ENCODE measurements around the gene DENND1A. TPM values are rescaled to one million over a fixed set of nuclear protein-coding genes. Genes with fewer than 3 reads are reported as not detected.

Gene DENND1A
- total RNA-seq, 6 experiments from 2014 or later = 13.9 to 22.6 (median 16.3) TPM

DNA sequence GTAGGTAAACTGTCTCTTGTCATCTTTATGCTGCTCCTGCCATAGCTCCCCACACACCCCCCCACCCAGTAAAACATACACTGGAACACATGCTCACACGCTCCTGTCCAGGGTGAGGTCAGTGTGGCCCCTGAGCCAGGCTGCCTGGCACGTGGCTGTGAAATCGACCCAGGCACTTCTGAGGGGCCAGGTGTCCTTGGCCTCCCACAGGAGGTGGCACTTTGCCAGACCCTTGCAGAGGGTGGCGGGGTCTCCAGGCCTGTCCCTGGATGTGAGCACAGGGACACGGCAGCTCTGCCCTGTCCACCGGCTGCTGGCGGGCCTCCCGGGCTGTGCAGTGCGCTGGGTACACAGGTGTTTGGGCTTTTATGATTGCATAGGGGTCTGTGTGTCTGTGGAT, 583.9 kb downstream of the DENND1A start:
- ATAC-seq (no peak), DNase-seq (no peak)
- no peaks in the 10 kb centered on the region for H3K36me3 ChIP-seq
- peaks cover 0 to 3% (median 0%) of the 10 kb centered on the region in 4 donors for H3K4me1 ChIP-seq
- intact Hi-C loops (cut with DNase I) = loop anchor here (10.0 kb wide), 2 partner anchors 241 to 261 kb away; no protein-coding TSS in a partner anchor
- no peaks in the 10 kb centered on the region for H3K27me3 ChIP-seq
- no CpG with 5 or more reads among the region's 9 CpGs for WGBS (ENCODE audit: insufficient coverage, low coverage, low lambda C conversion rate, missing lambda C conversion rate)
- no peak overlapping the region for H3K4me3 ChIP-seq
- H3K27ac ChIP-seq = no peak overlapping the region
- H3K9me3 ChIP-seq = no peaks in the 10 kb centered on the region
- no peak for TF ChIP-seq CTCF (IDR thresholded peaks at IDR 0.05)
- TF ChIP-seq POLR2A (IDR thresholded peaks at IDR 0.05) = no peak

- Histone ChIP-seq H3K4me1 (peaks cover 0 to 3% (median 0%) of the 10 kb centered on the region in 4 donors), H3K27me3 (no peaks in the 10 kb centered on the region), H3K4me3 (no peak overlapping the region), H3K9me3 (no peaks in the 10 kb centered on the region), H3K36me3 (no peaks in the 10 kb centered on the region), H3K27ac (no peak overlapping the region)
- TF ChIP-seq CTCF (IDR thresholded peaks at IDR 0.05) = no peak
- TF ChIP-seq POLR2A (IDR thresholded peaks at IDR 0.05) = no peak
- ATAC-seq = no peak
- 57% methylated on average over 5 of the region's 6 CpGs for WGBS (ENCODE audit: insufficient coverage, low coverage, low lambda C conversion rate, missing lambda C conversion rate)
- intact Hi-C loops (cut with DNase I) = loop anchor here (10.0 kb wide), 2 partner anchors 241 to 261 kb away; no protein-coding TSS in a partner anchor
- no peak for DNase-seq
Observed at GRCh38 chr9:123345567-123345955, 584.4 kb downstream of the DENND1A start.

DNA sequence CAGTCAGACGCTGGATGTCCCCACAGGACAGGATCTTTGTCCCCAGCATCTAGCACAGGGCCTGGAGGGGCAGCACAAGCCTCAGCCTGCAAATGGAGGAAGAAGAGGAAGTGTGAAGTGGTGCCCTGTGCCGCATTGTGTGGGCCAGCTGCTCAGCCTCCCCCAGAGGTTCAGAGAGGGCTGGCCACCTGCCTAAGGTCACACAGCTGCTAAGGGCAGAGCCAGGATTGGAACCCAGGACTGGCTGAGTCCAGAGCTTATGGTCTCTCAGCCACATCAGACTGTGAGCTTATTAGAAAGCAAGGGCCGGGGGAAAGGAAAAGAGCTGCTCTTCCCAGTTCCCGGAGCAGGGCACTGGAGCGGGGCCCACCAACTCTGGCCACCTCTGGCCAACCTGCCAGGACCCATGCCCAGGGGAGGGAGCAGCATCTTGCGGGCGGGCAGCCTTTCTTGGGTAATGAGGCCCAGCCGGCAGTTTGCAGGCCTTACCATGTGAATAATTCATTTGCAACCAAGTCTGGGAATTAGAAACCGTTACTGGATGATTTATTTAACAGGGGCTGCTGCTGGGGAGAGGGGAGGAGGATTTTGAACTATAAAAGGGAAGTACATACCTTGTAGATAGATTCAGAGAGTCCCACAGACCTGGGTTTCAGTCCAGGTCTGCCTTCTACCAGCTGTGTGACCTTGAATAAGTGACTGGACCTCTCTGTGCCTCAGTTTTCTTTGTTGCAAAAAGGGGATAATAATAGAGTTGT, 585.6 kb downstream of the DENND1A start:
- Histone ChIP-seq H3K36me3 (no peaks in the 10 kb centered on the region), H3K9me3 (no peaks in the 10 kb centered on the region), H3K27me3 (no peaks in the 10 kb centered on the region), H3K4me3 (no peak overlapping the region), H3K4me1 (no peaks in the 10 kb centered on the region), H3K27ac (no peak overlapping the region)
- WGBS (ENCODE audit: insufficient coverage, low coverage, low lambda C conversion rate, missing lambda C conversion rate) = 90% methylated on average over 1 of the region's 9 CpGs
- no peak for ATAC-seq
- TF ChIP-seq POLR2A (IDR thresholded peaks at IDR 0.05) = no peak
- intact Hi-C loops (cut with DNase I) = loop anchor here (10.0 kb wide), 2 partner anchors 240 to 260 kb away; no protein-coding TSS in a partner anchor
- DNase-seq = no peak

- Histone ChIP-seq H3K4me3 (no peak overlapping the region), H3K36me3 (no peaks in the 10 kb centered on the region), H3K4me1 (no peaks in the 10 kb centered on the region), H3K27ac (no peak overlapping the region), H3K9me3 (no peaks in the 10 kb centered on the region), H3K27me3 (no peaks in the 10 kb centered on the region)
- DNase-seq (no peak), ATAC-seq (no peak)
- no peak for TF ChIP-seq POLR2A (IDR thresholded peaks at IDR 0.05)
- no peak for TF ChIP-seq CTCF (IDR thresholded peaks at IDR 0.05)
- intact Hi-C loops (cut with DNase I) = loop anchor here (10.0 kb wide), 2 partner anchors 239 to 259 kb away; no protein-coding TSS in a partner anchor
- 0% methylated on average over 1 of the region's 13 CpGs for whole genome bisulfite sequencing (ENCODE audit: insufficient coverage, low coverage, low lambda C conversion rate, missing lambda C conversion rate)
Observed at GRCh38 chr9:123343443-123344191, 586.3 kb downstream of the DENND1A start.

DNA sequence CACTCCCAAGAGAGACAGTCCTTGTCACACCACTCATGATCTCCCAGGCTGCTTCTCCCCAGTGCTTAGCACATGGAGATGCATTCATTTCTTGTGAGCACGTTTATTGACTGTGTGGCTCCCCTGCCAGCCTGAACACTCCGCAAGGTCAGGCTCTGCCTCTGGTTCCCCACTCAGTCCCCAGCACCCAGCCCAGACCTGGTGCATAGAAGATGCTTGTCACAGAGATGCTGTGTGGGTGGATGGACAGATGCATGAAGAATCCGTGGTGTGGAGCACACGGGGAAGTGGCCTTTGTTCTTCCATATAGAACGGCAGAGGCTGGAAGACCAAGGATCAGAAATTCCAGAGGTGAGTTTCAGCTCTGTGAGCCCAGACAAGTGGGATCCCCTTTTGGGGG, 587.7 kb downstream of the DENND1A start:
- no peak for DNase-seq
- WGBS (ENCODE audit: insufficient coverage, low coverage, low lambda C conversion rate, missing lambda C conversion rate) = 66% methylated on average over 3 of the region's 5 CpGs
- intact Hi-C loops (cut with DNase I) = loop anchor here (10.0 kb wide), 2 partner anchors 237 to 257 kb away; no protein-coding TSS in a partner anchor

More for the DNA sequence above, 587.7 kb downstream of the DENND1A start:
- Histone ChIP-seq H3K36me3 (no peaks in the 10 kb centered on the region), H3K27ac (no peak overlapping the region), H3K27me3 (no peaks in the 10 kb centered on the region), H3K4me3 (no peak overlapping the region), H3K4me1 (no peaks in the 10 kb centered on the region), H3K9me3 (no peaks in the 10 kb centered on the region)
- ATAC-seq = no peak
- TF ChIP-seq CTCF (IDR thresholded peaks at IDR 0.05) = no peak
- no peak for TF ChIP-seq POLR2A (IDR thresholded peaks at IDR 0.05)

Measured in right lobe of liver (tissue), 6 donors.